Measurements from ENCODE around the gene MESP1.

Gene MESP1

GRCh38 chr15:89755701-89756100, 4.7 kb upstream of the MESP1 start:
- TF ChIP-seq ZNF530 (tag by site-specific recombination; IDR thresholded peaks at IDR 0.05; ENCODE audit: low read depth) (no peak), ZNF623 (tag by site-specific recombination; IDR thresholded peaks at IDR 0.05) (no peak), ZNF76 (tag by site-specific recombination; IDR thresholded peaks at IDR 0.05; ENCODE audit: borderline replicate concordance, low read depth) (no peak), KLF16 (tag by site-specific recombination; IDR thresholded peaks at IDR 0.05) (no peak), ZNF514 (tag by site-specific recombination; IDR thresholded peaks at IDR 0.05) (no peak), ZNF146 (tag by site-specific recombination; IDR thresholded peaks at IDR 0.05) (no peak), ZNF169 (tag by site-specific recombination; IDR thresholded peaks at IDR 0.05) (no peak), KLF10 (tag by site-specific recombination; IDR thresholded peaks at IDR 0.05) (no peak), ZNF239 (tag by site-specific recombination; IDR thresholded peaks at IDR 0.05) (no peak), ZNF791 (tag by site-specific recombination; IDR thresholded peaks at IDR 0.05) (no peak), ZNF23 (tag by site-specific recombination; IDR thresholded peaks at IDR 0.05; ENCODE audit: borderline replicate concordance) (no peak), ZNF529 (tag by site-specific recombination; IDR thresholded peaks at IDR 0.05; ENCODE audit: insufficient replicate concordance) (no peak), ZNF548 (tag by site-specific recombination; IDR thresholded peaks at IDR 0.05) (no peak), ZNF560 (tag by site-specific recombination; IDR thresholded peaks at IDR 0.05; ENCODE audit: borderline replicate concordance) (no peak), ZNF211 (tag by site-specific recombination; IDR thresholded peaks at IDR 0.05; ENCODE audit: low read depth) (no peak), SCRT2 (tag by site-specific recombination; IDR thresholded peaks at IDR 0.05) (no peak), ZNF18 (tag by site-specific recombination; IDR thresholded peaks at IDR 0.05) (no peak), ZNF132 (tag by site-specific recombination; IDR thresholded peaks at IDR 0.05; ENCODE audit: borderline replicate concordance) (no peak), ZNF26 (tag by site-specific recombination; IDR thresholded peaks at IDR 0.05) (no peak)
- ChIA-PET CTCF (interaction anchor here (0.7 to 17.0 kb wide), 6 partner anchors 13 to 349 kb away, joined by 3 to 344 read pairs (median 4); no protein-coding TSS in a partner anchor), POLR2A (no interaction called here)
- H3K4me3 ChIP-seq (ENCODE audit: low read depth, low read length): no peak overlapping the region
- H3K9me3 ChIP-seq (ENCODE audit: control insufficient read depth, insufficient read depth, low read depth, low read length): no peaks in the 10 kb centered on the region
- no peak overlapping the region for H3K27ac ChIP-seq (ENCODE audit: extremely low read depth, low read depth, low read length)
- no peaks in the 10 kb centered on the region for H3K36me3 ChIP-seq (ENCODE audit: control insufficient read depth in 2 of 2, insufficient read depth in 1 of 2, low read length in 2 of 2)
- no peaks in the 10 kb centered on the region for H3K4me1 ChIP-seq (ENCODE audit: control insufficient read depth, insufficient read depth, low read length)

- Histone ChIP-seq H3K36me3 (ENCODE audit: control insufficient read depth in 2 of 2, insufficient read depth in 1 of 2, low read length in 2 of 2) (no peaks in the 10 kb centered on the region), H3K9me3 (ENCODE audit: control insufficient read depth, insufficient read depth, low read depth, low read length) (no peaks in the 10 kb centered on the region), H3K27ac (ENCODE audit: extremely low read depth, low read depth, low read length) (no peak overlapping the region), H3K4me3 (ENCODE audit: low read depth, low read length) (no peak overlapping the region), H3K4me1 (ENCODE audit: control insufficient read depth, insufficient read depth, low read length) (peaks cover 7% of the 10 kb centered on the region; the same call in 1 of the 2 replicates)
- peak; percentile 43; the same call in 1 of the 2 replicates for TF ChIP-seq ZSCAN4 (tag by site-specific recombination; IDR thresholded peaks at IDR 0.05)
- no peak for TF ChIP-seq ZNF692 (tag by site-specific recombination; IDR thresholded peaks at IDR 0.05)
- POLR2A ChIA-PET: interaction anchor here (0.7 to 2.3 kb wide), 5 partner anchors 23 to 951 kb away, joined by 3 to 7 read pairs (median 3); partner anchors contain the start of gene AP3S2
- CTCF ChIA-PET: interaction anchor here (0.8 to 17.0 kb wide), 6 partner anchors 9 to 133 kb away, joined by 3 to 344 read pairs (median 6); no protein-coding TSS in a partner anchor
These were observed 3.5 kb upstream of the MESP1 start for GRCh38 chr15:89754361-89755154.
